Stimulated activated naive CD8-positive, alpha-beta T cell treated with anti-CD3 and anti-CD28 coated beads, Interleukin-15, Interleukin-2, amounts not matched to agents 100 ng/mL and 50 ng/mL, for 24 hours (primary cell): Measurements from ENCODE around the gene ZNF775.
"Not testable (repeated sequence)": the region's sequence is repeated elsewhere in the genome, so short reads cannot be mapped to it uniquely, and the experiment has no call there.

Source experiments
- H3K27ac Mint-ChIP-seq: one replicate; pipeline ENCODE4 v1.8.0; 2021; ENCODE audit warnings: mild to moderate bottlenecking, mixed read lengths
- H3K27me3 Mint-ChIP-seq: one replicate; pipeline ENCODE4 v1.8.0; 2021; ENCODE audit warnings: mixed read lengths
- H3K36me3 Mint-ChIP-seq: one replicate; pipeline ENCODE4 v1.8.0; 2021; ENCODE audit warnings: low read depth, mixed read lengths
- H3K4me1 Mint-ChIP-seq: one replicate; pipeline ENCODE4 v1.8.0; 2021; ENCODE audit warnings: low read depth, mixed read lengths
- H3K4me3 Mint-ChIP-seq: one replicate; pipeline ENCODE4 v1.8.0; 2021; ENCODE audit warnings: mild to moderate bottlenecking, mixed read lengths
- H3K9me3 Mint-ChIP-seq: one replicate; pipeline ENCODE4 v1.8.0; 2021; ENCODE audit warnings: mixed read lengths

Gene ZNF775

GRCh38 chr7:150379441-150380379, 580 bp downstream of the ZNF775 start:
- Mint-ChIP-seq H3K27me3 (no peaks in the 10 kb centered on the region), H3K36me3 (peaks cover 4% of the 10 kb centered on the region), H3K9me3 (no peaks in the 10 kb centered on the region), H3K4me3 (peak overlapping the region; percentile 89), H3K4me1 (peaks cover 51% of the 10 kb centered on the region), H3K27ac (peak overlapping the region; percentile 79)

- Mint-ChIP-seq H3K36me3 (peaks cover 3% of the 10 kb centered on the region), H3K27ac (no peak overlapping the region), H3K9me3 (no peaks in the 10 kb centered on the region), H3K27me3 (no peaks in the 10 kb centered on the region), H3K4me3 (peak overlapping the region; percentile 89), H3K4me1 (peaks cover 46% of the 10 kb centered on the region)
These were observed 1.3 kb downstream of the ZNF775 start for GRCh38 chr7:150380463-150380862.

GRCh38 chr7:150381096-150381495, 2.0 kb downstream of the ZNF775 start:
- Mint-ChIP-seq H3K4me1 (peaks cover 40% of the 10 kb centered on the region), H3K27me3 (no peaks in the 10 kb centered on the region), H3K36me3 (no peaks in the 10 kb centered on the region), H3K27ac (no peak overlapping the region), H3K9me3 (no peaks in the 10 kb centered on the region), H3K4me3 (no peak overlapping the region)

- H3K27ac Mint-ChIP-seq = no peak overlapping the region
- H3K4me1 Mint-ChIP-seq = peaks cover 33% of the 10 kb centered on the region
- no peaks in the 10 kb centered on the region for H3K36me3 Mint-ChIP-seq
- no peaks in the 10 kb centered on the region for H3K27me3 Mint-ChIP-seq
- H3K4me3 Mint-ChIP-seq = no peak overlapping the region
- no peaks in the 10 kb centered on the region for H3K9me3 Mint-ChIP-seq
These were observed 2.6 kb downstream of the ZNF775 start for GRCh38 chr7:150381785-150382122.

GRCh38 chr7:150382123-150382843, 3.2 kb downstream of the ZNF775 start:
- peaks cover 28% of the 10 kb centered on the region for H3K4me1 Mint-ChIP-seq
- no peak overlapping the region for H3K4me3 Mint-ChIP-seq
- no peaks in the 10 kb centered on the region for H3K9me3 Mint-ChIP-seq
- H3K36me3 Mint-ChIP-seq = no peaks in the 10 kb centered on the region
- H3K27me3 Mint-ChIP-seq = no peaks in the 10 kb centered on the region
- no peak overlapping the region for H3K27ac Mint-ChIP-seq

GRCh38 chr7:150382844-150383225, 3.7 kb downstream of the ZNF775 start:
- no peaks in the 10 kb centered on the region for H3K27me3 Mint-ChIP-seq
- no peak overlapping the region for H3K4me3 Mint-ChIP-seq
- no peak overlapping the region for H3K27ac Mint-ChIP-seq
- no peaks in the 10 kb centered on the region for H3K36me3 Mint-ChIP-seq
- no peaks in the 10 kb centered on the region for H3K9me3 Mint-ChIP-seq
- H3K4me1 Mint-ChIP-seq = peaks cover 22% of the 10 kb centered on the region

- Mint-ChIP-seq H3K4me1 (peaks cover 17% of the 10 kb centered on the region), H3K27ac (no peak overlapping the region), H3K27me3 (no peaks in the 10 kb centered on the region)
These were observed 4.7 kb downstream of the ZNF775 start for GRCh38 chr7:150383710-150384397.

GRCh38 chr7:150384406-150385301, 5.5 kb downstream of the ZNF775 start:
- Mint-ChIP-seq H3K27me3 (no peaks in the 10 kb centered on the region), H3K27ac (no peak overlapping the region), H3K9me3 (no peaks in the 10 kb centered on the region), H3K36me3 (no peaks in the 10 kb centered on the region), H3K4me3 (no peak overlapping the region), H3K4me1 (peaks cover 21% of the 10 kb centered on the region)

More at GRCh38 chr7:150383710-150384397, 4.7 kb downstream of the ZNF775 start:
- Mint-ChIP-seq H3K36me3 (no peaks in the 10 kb centered on the region), H3K9me3 (no peaks in the 10 kb centered on the region), H3K4me3 (no peak overlapping the region)

GRCh38 chr7:150385302-150385723, 6.2 kb downstream of the ZNF775 start:
- no peaks in the 10 kb centered on the region for H3K36me3 Mint-ChIP-seq
- H3K9me3 Mint-ChIP-seq = no peaks in the 10 kb centered on the region
- H3K27me3 Mint-ChIP-seq = no peaks in the 10 kb centered on the region
- H3K27ac Mint-ChIP-seq = no peak overlapping the region
- peaks cover 16% of the 10 kb centered on the region for H3K4me1 Mint-ChIP-seq
- H3K4me3 Mint-ChIP-seq = no peak overlapping the region

- not testable (repeated sequence) for H3K27ac Mint-ChIP-seq, H3K9me3 Mint-ChIP-seq, H3K4me3 Mint-ChIP-seq, H3K27me3 Mint-ChIP-seq, H3K36me3 Mint-ChIP-seq
- peaks cover 11% of the 10 kb centered on the region for H3K4me1 Mint-ChIP-seq
These were observed 6.8 kb downstream of the ZNF775 start for GRCh38 chr7:150385884-150386283.

- H3K4me1 Mint-ChIP-seq = peaks cover 7% of the 10 kb centered on the region
- H3K27me3 Mint-ChIP-seq = no peaks in the 10 kb centered on the region
- H3K27ac Mint-ChIP-seq = no peak overlapping the region
- H3K36me3 Mint-ChIP-seq = peaks cover 13% of the 10 kb centered on the region
- no peak overlapping the region for H3K4me3 Mint-ChIP-seq
- no peaks in the 10 kb centered on the region for H3K9me3 Mint-ChIP-seq
These were observed 9.2 kb downstream of the ZNF775 start for GRCh38 chr7:150388306-150388705.

GRCh38 chr7:150388709-150389531, 9.8 kb downstream of the ZNF775 start:
- Mint-ChIP-seq H3K27ac (no peak overlapping the region), H3K27me3 (no peaks in the 10 kb centered on the region), H3K9me3 (no peaks in the 10 kb centered on the region), H3K36me3 (peaks cover 13% of the 10 kb centered on the region), H3K4me1 (peaks cover 7% of the 10 kb centered on the region), H3K4me3 (no peak overlapping the region)

- H3K36me3 Mint-ChIP-seq = peaks cover 13% of the 10 kb centered on the region
- no peak overlapping the region for H3K4me3 Mint-ChIP-seq
- H3K27me3 Mint-ChIP-seq = no peaks in the 10 kb centered on the region
- H3K4me1 Mint-ChIP-seq = peaks cover 7% of the 10 kb centered on the region
- H3K27ac Mint-ChIP-seq = no peak overlapping the region
- no peaks in the 10 kb centered on the region for H3K9me3 Mint-ChIP-seq
These were observed 10.3 kb downstream of the ZNF775 start for GRCh38 chr7:150389532-150389816.

- H3K9me3 Mint-ChIP-seq = no peaks in the 10 kb centered on the region
- H3K36me3 Mint-ChIP-seq = peaks cover 13% of the 10 kb centered on the region
- peaks cover 7% of the 10 kb centered on the region for H3K4me1 Mint-ChIP-seq
- H3K27ac Mint-ChIP-seq = no peak overlapping the region
- no peaks in the 10 kb centered on the region for H3K27me3 Mint-ChIP-seq
- H3K4me3 Mint-ChIP-seq = no peak overlapping the region
These were observed 11.1 kb downstream of the ZNF775 start for GRCh38 chr7:150390205-150390604.
